Upper lobe of left lung (tissue), 6 donors: Measurements from ENCODE around the gene CDKN2AIP. TPM values are rescaled to one million over a fixed set of nuclear protein-coding genes. Genes with fewer than 3 reads are reported as not detected.

Source experiments
- ATAC-seq, 2 donors: fragments of 200-7000 bp; cut with Tn5 transposase; one replicate each; pipeline ENCODE4 v1.9.1; 2022; ENCODE audit warnings: mild to moderate bottlenecking in 2 of 2, moderate library complexity in 2 of 2; ENCODE audit not compliant: low FRiP score in 2 of 2
- DNase-seq, 2 donors: peaks; one replicate each; pipeline ENCODE4 v3.0.0-alpha.2; 2019 to 2020
- H3K27ac ChIP-seq, 4 donors: fragments of 200-600 bp; sonication (generic); one replicate each; pipeline ENCODE4 v1.5.1; 2016 to 2019
- H3K27me3 ChIP-seq, 4 donors: fragments of 200-600 bp; sonication (generic); one replicate each; pipeline ENCODE4 v1.5.1; 2017 to 2019
- H3K36me3 ChIP-seq, 4 donors: fragments of 200-600 bp; sonication (generic); one replicate each; pipeline ENCODE4 v1.5.1; 2016 to 2019
- H3K4me1 ChIP-seq, 4 donors: fragments of 200-600 bp; sonication (generic); one replicate each; pipeline ENCODE4 v1.5.1; 2018 to 2019
- H3K4me3 ChIP-seq, 4 donors: fragments of 200-600 bp; sonication (generic); one replicate each; pipeline ENCODE4 v1.5.1; 2017 to 2019; ENCODE audit warnings: mild to moderate bottlenecking in 2 of 4, moderate library complexity in 1 of 4
- H3K9me3 ChIP-seq, 4 donors: fragments of 200-600 bp; sonication (generic); one replicate each; pipeline ENCODE4 v1.5.1; 2018 to 2019
- CTCF ChIP-seq, 6 experiments: fragments of 450-650 bp in 4 of 6; fragments of 200-600 bp in 2 of 6; sonication (generic) in 2 of 6; IDR thresholded peaks; one replicate each; pipeline ENCODE4 v1.5.1; 2016 to 2019; ENCODE audit warnings: antibody characterized with exemption in 6 of 6
- EP300 ChIP-seq, 4 donors: sonication (generic); formaldehyde crosslinking; IDR thresholded peaks; one replicate each; pipeline ENCODE4 v1.5.1; 2017; ENCODE audit warnings: antibody characterized with exemption in 4 of 4, control low read depth in 2 of 4
- POLR2A ChIP-seq, 4 donors: fragments of 450-650 bp; IDR thresholded peaks; one replicate each; pipeline ENCODE4 v1.5.1; 2016 to 2017; ENCODE audit warnings: antibody characterized with exemption in 4 of 4, mild to moderate bottlenecking in 2 of 4
- POLR2AphosphoS5 ChIP-seq, 2 donors: sonication (generic); formaldehyde crosslinking; IDR thresholded peaks; one replicate each; pipeline ENCODE4 v1.5.1; 2017; ENCODE audit warnings: antibody characterized with exemption in 2 of 2
- WGBS, 2 donors: methylation state at CpG; one replicate each; pipeline ENCODE4 v1.1.5; 2017 to 2018; 5-methylcytosine and 5-hydroxymethylcytosine counted together
- total RNA-seq, 6 donors: library from RNA; depleted of rRNA in 4 of 6; stranded (reverse); fragments of >200 nt in 4 of 6; gene quantifications; one replicate each; pipeline versions ENCODE4 v1.1.0 to v1.2.1, GENCODE V29; 2016 to 2021
- donor health status: DM: no; HTN: no; CAD: no; lungs with moderate emphysema.
- donor health status: DM: no; HTN: yes; CAD: no; lungs with severe emphysema.

The CDKN2AIP gene
- total RNA-seq, 6 donors from 2014 or later: 7.8 to 25.7 (median 15.6) TPM

DNA sequence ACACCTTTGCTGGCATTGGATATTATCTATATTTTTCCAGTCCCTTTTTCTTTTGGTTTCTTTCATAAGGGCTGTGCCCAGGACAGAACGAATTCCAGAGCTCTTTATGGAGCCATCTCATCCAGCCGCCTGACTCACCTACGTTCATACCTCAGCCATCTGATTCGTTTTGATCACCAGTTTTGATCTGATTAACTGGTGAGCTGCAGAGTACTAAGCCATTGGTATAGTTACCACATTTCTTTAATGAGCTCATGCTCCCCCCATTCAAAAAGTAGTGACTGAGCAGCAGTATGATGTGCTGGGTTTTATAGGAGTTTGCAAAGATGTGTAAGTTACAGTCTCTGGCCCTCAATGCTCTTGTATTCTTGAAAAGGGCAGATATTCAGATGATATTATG is 43.0 kb upstream of the CDKN2AIP start:
- H3K27ac ChIP-seq: no peak overlapping the region
- DNase-seq: no peak
- ATAC-seq: no peak
- WGBS, 2 donors: 80 to 84% methylated on average over 4 of the region's 4 CpGs
- TF ChIP-seq EP300 (IDR thresholded peaks at IDR 0.05) (no peak), POLR2AphosphoS5 (IDR thresholded peaks at IDR 0.05) (no peak), POLR2A (IDR thresholded peaks at IDR 0.05) (no peak), CTCF (IDR thresholded peaks at IDR 0.05) (no peak)
- H3K36me3 ChIP-seq: no peaks in the 10 kb centered on the region
- peaks cover 9 to 16% (median 11%) of the 10 kb centered on the region in 4 donors for H3K4me1 ChIP-seq
- no peak overlapping the region for H3K4me3 ChIP-seq
- no peaks in the 10 kb centered on the region for H3K9me3 ChIP-seq
- no peaks in the 10 kb centered on the region for H3K27me3 ChIP-seq

DNA sequence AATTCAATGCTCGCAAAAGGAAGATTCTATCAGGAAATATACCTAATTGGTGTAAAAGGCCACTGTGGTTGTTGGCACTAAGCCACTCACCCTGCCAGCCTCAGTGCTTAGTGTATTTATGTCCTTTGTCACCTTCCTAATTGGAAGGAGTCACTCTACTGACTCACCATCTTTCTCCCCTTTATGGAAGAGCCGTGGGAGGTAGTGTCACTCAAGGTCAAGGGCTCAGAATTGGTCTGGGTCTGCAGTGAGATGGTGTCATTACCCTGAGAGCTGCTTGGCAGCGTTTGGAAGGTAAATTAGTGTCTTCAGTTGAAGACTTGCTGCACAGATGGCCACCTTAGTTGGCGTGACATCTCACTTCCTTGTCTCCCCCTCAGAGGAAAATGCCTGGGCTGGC is 41.7 kb upstream of the CDKN2AIP start:
- no peak for DNase-seq
- Histone ChIP-seq H3K4me1 (peaks cover 8 to 25% (median 12%) of the 10 kb centered on the region in 4 donors), H3K27me3 (no peaks in the 10 kb centered on the region), H3K4me3 (no peak overlapping the region), H3K9me3 (no peaks in the 10 kb centered on the region), H3K27ac (no peak overlapping the region), H3K36me3 (no peaks in the 10 kb centered on the region)
- no peak for ATAC-seq
- 74 to 83% methylated on average over 4 of the region's 4 CpGs for WGBS, 2 donors
- TF ChIP-seq POLR2A (IDR thresholded peaks at IDR 0.05) (no peak), CTCF (IDR thresholded peaks at IDR 0.05) (no peak), POLR2AphosphoS5 (IDR thresholded peaks at IDR 0.05) (no peak), EP300 (IDR thresholded peaks at IDR 0.05) (no peak)

DNA sequence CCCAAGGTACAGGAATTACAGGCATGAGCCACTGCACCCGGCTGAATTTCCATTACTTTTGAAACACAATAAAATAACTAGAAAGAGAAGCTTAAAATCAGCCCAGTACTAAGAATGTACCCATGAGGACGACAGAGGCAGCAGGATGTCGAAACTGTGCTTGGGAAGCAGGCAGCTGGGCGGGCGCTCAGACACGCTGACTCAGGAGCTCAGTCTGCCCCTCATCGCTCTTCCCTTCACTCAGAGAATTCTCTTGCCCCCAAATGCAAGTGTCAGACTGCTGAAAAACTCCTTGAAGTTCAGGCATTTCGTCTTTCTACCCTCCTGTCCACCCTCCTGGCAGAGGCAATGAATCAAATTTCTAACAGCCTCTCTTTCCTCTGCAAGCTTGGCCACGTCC is 41.0 kb upstream of the CDKN2AIP start:
- no peak for ATAC-seq
- WGBS, 2 donors: 80 to 83% methylated on average over 9 of the region's 9 CpGs
- peaks cover under 1 to 20% (median 5%) of the 10 kb centered on the region in 4 donors for H3K4me1 ChIP-seq
- no peak overlapping the region for H3K4me3 ChIP-seq
- H3K9me3 ChIP-seq: no peaks in the 10 kb centered on the region
- TF ChIP-seq CTCF (IDR thresholded peaks at IDR 0.05) (no peak), POLR2AphosphoS5 (IDR thresholded peaks at IDR 0.05) (no peak), EP300 (IDR thresholded peaks at IDR 0.05) (no peak), POLR2A (IDR thresholded peaks at IDR 0.05) (no peak)
- H3K27me3 ChIP-seq: no peaks in the 10 kb centered on the region
- H3K27ac ChIP-seq: no peak overlapping the region
- H3K36me3 ChIP-seq: no peaks in the 10 kb centered on the region
- DNase-seq: no peak

- no peak for DNase-seq
These were observed 40.5 kb upstream of the CDKN2AIP start for GRCh38 chr4:183403961-183404360.

DNA sequence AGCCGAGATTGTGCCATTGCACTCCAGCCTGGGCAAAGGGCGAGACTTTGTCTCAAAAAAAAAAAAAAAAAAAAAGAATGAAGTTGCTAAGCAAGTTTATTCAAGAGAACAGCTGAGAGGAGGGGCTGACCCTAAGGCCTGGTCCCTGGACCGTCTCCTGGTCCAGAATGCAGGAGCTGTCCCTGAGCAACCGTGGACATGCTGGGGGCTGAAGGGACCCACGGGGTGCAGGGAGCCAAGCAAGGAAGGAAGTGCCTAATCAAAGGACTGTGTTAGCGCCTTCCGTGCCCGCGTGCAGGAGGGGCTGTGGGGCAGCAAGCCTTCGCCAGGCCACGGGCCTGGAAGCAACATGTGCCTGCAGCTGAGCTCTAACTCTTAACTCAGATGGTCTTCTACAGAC is 39.1 kb upstream of the CDKN2AIP start:
- no peaks in the 10 kb centered on the region for H3K9me3 ChIP-seq
- no peaks in the 10 kb centered on the region for H3K27me3 ChIP-seq
- H3K27ac ChIP-seq: no peak overlapping the region
- 63 to 64% methylated on average over 11 of the region's 11 CpGs for WGBS, 2 donors
- DNase-seq: no peak
- peaks cover 0 to 8% (median 3%) of the 10 kb centered on the region in 4 donors for H3K4me1 ChIP-seq
- no peaks in the 10 kb centered on the region for H3K36me3 ChIP-seq
- no peak for ATAC-seq
- H3K4me3 ChIP-seq: no peak overlapping the region
- TF ChIP-seq POLR2AphosphoS5 (IDR thresholded peaks at IDR 0.05): no peak
- TF ChIP-seq CTCF (IDR thresholded peaks at IDR 0.05): no peak
- TF ChIP-seq EP300 (IDR thresholded peaks at IDR 0.05): no peak
- no peak for TF ChIP-seq POLR2A (IDR thresholded peaks at IDR 0.05)

More at GRCh38 chr4:183403961-183404360, 40.5 kb upstream of the CDKN2AIP start:
- H3K36me3 ChIP-seq: no peaks in the 10 kb centered on the region
- H3K4me3 ChIP-seq: no peak overlapping the region
- TF ChIP-seq POLR2AphosphoS5 (IDR thresholded peaks at IDR 0.05): no peak
- TF ChIP-seq EP300 (IDR thresholded peaks at IDR 0.05): no peak
- TF ChIP-seq POLR2A (IDR thresholded peaks at IDR 0.05): no peak
- no peak overlapping the region for H3K27ac ChIP-seq
- H3K27me3 ChIP-seq: no peaks in the 10 kb centered on the region
- 90 to 100% methylated on average over 1 to 4 of the region's 4 CpGs for WGBS, 2 donors
- ATAC-seq: no peak
- H3K4me1 ChIP-seq: peaks cover 0 to 16% (median 3%) of the 10 kb centered on the region in 4 donors
- H3K9me3 ChIP-seq: no peaks in the 10 kb centered on the region
